Measurements from ENCODE around the gene TP53I13.

DNA sequence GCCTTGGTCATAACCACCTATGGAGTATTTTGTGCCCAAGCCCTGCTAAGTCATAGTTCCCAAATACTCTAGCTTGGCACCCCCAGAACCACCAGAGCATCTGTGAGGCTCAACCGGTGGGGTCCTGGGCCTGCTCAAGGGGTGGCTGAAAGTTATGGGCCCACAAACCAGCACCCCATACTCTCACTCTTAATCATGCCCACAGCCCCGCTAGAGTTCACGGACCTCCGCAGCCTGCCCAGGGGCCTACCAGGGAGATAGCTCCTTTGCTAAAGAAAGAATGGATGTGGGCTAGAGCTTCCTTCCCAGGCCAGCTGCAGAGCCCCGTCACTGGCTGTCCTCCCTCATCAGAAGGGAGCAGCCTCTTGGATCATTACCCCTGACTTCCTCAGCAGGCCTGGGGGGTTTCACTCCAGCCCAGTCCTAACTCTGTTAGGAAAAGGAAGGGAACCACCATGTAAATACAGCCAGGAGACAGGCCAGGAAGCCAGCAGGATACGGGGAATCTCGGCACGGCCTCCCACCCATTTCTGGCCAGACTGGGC is 19.6 kb downstream of the TP53I13 start:
- TF ChIP-seq, protein P1, sequence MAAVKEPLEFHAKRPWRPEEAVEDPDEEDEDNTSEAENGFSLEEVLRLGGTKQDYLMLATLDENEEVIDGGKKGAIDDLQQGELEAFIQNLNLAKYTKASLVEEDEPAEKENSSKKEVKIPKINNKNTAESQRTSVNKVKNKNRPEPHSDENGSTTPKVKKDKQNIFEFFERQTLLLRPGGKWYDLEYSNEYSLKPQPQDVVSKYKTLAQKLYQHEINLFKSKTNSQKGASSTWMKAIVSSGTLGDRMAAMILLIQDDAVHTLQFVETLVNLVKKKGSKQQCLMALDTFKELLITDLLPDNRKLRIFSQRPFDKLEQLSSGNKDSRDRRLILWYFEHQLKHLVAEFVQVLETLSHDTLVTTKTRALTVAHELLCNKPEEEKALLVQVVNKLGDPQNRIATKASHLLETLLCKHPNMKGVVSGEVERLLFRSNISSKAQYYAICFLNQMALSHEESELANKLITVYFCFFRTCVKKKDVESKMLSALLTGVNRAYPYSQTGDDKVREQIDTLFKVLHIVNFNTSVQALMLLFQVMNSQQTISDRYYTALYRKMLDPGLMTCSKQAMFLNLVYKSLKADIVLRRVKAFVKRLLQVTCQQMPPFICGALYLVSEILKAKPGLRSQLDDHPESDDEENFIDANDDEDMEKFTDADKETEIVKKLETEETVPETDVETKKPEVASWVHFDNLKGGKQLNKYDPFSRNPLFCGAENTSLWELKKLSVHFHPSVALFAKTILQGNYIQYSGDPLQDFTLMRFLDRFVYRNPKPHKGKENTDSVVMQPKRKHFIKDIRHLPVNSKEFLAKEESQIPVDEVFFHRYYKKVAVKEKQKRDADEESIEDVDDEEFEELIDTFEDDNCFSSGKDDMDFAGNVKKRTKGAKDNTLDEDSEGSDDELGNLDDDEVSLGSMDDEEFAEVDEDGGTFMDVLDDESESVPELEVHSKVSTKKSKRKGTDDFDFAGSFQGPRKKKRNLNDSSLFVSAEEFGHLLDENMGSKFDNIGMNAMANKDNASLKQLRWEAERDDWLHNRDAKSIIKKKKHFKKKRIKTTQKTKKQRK (IDR thresholded peaks at IDR 0.05; ENCODE audit: low read length): no peak
- TF ChIP-seq, protein P2, sequence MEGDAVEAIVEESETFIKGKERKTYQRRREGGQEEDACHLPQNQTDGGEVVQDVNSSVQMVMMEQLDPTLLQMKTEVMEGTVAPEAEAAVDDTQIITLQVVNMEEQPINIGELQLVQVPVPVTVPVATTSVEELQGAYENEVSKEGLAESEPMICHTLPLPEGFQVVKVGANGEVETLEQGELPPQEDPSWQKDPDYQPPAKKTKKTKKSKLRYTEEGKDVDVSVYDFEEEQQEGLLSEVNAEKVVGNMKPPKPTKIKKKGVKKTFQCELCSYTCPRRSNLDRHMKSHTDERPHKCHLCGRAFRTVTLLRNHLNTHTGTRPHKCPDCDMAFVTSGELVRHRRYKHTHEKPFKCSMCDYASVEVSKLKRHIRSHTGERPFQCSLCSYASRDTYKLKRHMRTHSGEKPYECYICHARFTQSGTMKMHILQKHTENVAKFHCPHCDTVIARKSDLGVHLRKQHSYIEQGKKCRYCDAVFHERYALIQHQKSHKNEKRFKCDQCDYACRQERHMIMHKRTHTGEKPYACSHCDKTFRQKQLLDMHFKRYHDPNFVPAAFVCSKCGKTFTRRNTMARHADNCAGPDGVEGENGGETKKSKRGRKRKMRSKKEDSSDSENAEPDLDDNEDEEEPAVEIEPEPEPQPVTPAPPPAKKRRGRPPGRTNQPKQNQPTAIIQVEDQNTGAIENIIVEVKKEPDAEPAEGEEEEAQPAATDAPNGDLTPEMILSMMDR (CRISPR knock-in tag; IDR thresholded peaks at IDR 0.05): no peak
- no peak for TF ChIP-seq ZNF264 (CRISPR knock-in tag; IDR thresholded peaks at IDR 0.05)
- TF ChIP-seq ARID2 (CRISPR knock-in tag; IDR thresholded peaks at IDR 0.05; ENCODE audit: borderline replicate concordance): no peak
- TF ChIP-seq, protein P3, sequence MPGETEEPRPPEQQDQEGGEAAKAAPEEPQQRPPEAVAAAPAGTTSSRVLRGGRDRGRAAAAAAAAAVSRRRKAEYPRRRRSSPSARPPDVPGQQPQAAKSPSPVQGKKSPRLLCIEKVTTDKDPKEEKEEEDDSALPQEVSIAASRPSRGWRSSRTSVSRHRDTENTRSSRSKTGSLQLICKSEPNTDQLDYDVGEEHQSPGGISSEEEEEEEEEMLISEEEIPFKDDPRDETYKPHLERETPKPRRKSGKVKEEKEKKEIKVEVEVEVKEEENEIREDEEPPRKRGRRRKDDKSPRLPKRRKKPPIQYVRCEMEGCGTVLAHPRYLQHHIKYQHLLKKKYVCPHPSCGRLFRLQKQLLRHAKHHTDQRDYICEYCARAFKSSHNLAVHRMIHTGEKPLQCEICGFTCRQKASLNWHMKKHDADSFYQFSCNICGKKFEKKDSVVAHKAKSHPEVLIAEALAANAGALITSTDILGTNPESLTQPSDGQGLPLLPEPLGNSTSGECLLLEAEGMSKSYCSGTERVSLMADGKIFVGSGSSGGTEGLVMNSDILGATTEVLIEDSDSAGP (CRISPR knock-in tag; IDR thresholded peaks at IDR 0.05; ENCODE audit: borderline replicate concordance): no peak
- TF ChIP-seq RAD21 (CRISPR knock-in tag; IDR thresholded peaks at IDR 0.05): no peak
- TF ChIP-seq SMC3 (IDR thresholded peaks at IDR 0.05; ENCODE audit: low read length): no peak
- no peak for TF ChIP-seq POLR2A (IDR thresholded peaks at IDR 0.05; ENCODE audit: insufficient read depth in 1 of 2, low read depth in 2 of 2, low read length in 2 of 2)
- TF ChIP-seq MTF2 (CRISPR knock-in tag; IDR thresholded peaks at IDR 0.05; ENCODE audit: borderline replicate concordance): no peak
- TF ChIP-seq, protein P4, sequence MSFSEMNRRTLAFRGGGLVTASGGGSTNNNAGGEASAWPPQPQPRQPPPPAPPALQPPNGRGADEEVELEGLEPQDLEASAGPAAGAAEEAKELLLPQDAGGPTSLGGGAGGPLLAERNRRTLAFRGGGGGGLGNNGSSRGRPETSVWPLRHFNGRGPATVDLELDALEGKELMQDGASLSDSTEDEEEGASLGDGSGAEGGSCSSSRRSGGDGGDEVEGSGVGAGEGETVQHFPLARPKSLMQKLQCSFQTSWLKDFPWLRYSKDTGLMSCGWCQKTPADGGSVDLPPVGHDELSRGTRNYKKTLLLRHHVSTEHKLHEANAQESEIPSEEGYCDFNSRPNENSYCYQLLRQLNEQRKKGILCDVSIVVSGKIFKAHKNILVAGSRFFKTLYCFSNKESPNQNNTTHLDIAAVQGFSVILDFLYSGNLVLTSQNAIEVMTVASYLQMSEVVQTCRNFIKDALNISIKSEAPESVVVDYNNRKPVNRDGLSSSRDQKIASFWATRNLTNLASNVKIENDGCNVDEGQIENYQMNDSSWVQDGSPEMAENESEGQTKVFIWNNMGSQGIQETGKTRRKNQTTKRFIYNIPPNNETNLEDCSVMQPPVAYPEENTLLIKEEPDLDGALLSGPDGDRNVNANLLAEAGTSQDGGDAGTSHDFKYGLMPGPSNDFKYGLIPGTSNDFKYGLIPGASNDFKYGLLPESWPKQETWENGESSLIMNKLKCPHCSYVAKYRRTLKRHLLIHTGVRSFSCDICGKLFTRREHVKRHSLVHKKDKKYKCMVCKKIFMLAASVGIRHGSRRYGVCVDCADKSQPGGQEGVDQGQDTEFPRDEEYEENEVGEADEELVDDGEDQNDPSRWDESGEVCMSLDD (CRISPR knock-in tag; IDR thresholded peaks at IDR 0.05; ENCODE audit: borderline replicate concordance): no peak
- TF ChIP-seq MTF1 (CRISPR knock-in tag; IDR thresholded peaks at IDR 0.05): no peak

Measured in HepG2 (cell line).